Ovary (tissue), 9 donors: ENCODE measurements around the gene BIRC7. TPM values are rescaled to one million over a fixed set of nuclear protein-coding genes. Genes with fewer than 3 reads are reported as not detected.
"Not testable (repeated sequence)": the region's sequence is repeated elsewhere in the genome, so short reads cannot be mapped to it uniquely, and the experiment has no call there.

Experiments
- DNase-seq, 5 donors: peaks; one replicate each; pipeline ENCODE4 v3.0.0-alpha.2; 2019 to 2020
- H3K27ac ChIP-seq, 2 donors: fragments of 200-600 bp; one replicate each; pipeline versions ENCODE4 v1.5.1 to v1.8.0; 2019 to 2022
- H3K27me3 ChIP-seq: fragments of 200-600 bp; one replicate; pipeline ENCODE4 v1.8.0; 2022
- H3K36me3 ChIP-seq: fragments of 200-600 bp; sonication (generic); one replicate; pipeline ENCODE4 v1.5.1; 2019
- H3K4me1 ChIP-seq: one replicate; pipeline ENCODE4 v1.8.1; 2013; ENCODE audit warnings: mild to moderate bottlenecking, moderate library complexity; ENCODE audit not compliant: insufficient read depth
- H3K4me3 ChIP-seq: fragments of 200-600 bp; sonication (generic); one replicate; pipeline ENCODE4 v1.5.1; 2017
- H3K9me3 ChIP-seq, 2 donors: fragments of 200-600 bp in 1 of 2; sonication (generic) in 1 of 2; one replicate each; pipeline versions ENCODE4 v1.5.1 to v1.8.1; 2013 to 2019; ENCODE audit warnings: mild to moderate bottlenecking in 1 of 2, moderate library complexity in 1 of 2
- EP300 ChIP-seq: sonication (generic); formaldehyde crosslinking; IDR thresholded peaks from one replicate; pipeline ENCODE4 v1.6.1; 2017; ENCODE audit warnings: antibody characterized with exemption
- POLR2A ChIP-seq: fragments of 450-650 bp; IDR thresholded peaks from one replicate; pipeline ENCODE4 v1.6.1; 2017; ENCODE audit warnings: antibody characterized with exemption, mild to moderate bottlenecking, moderate library complexity
- WGBS, 3 donors: extraction: QIAGEN DNeasy Blood & Tissue Kit in 1 of 3; methylation state at CpG; one replicate each; pipeline versions ENCODE4 v1.1.5 to v1.1.7; 2013 to 2017; 5-methylcytosine and 5-hydroxymethylcytosine counted together
- intact Hi-C, 4 donors: fragments of 100-400 bp; cut with DNase I; formaldehyde crosslinking; loops; one replicate each; pipeline versions ENCODE4 v1.11.0 to v1.15.1; 2022 to 2023
- polyA plus RNA-seq, 2 donors: library from polyadenylated mRNA; stranded (reverse); fragments of 200-250 nt in 1 of 2; fragments of 350-450 nt in 1 of 2; fragmentation: Illumina TruSeq in 1 of 2; extraction: RNeasy Lipid Tissue Mini Kit (QIAGEN cat#74804) in 1 of 2; gene quantifications; one replicate each; pipeline ENCODE4 v1.2.3, GENCODE V29; 2013 to 2014
- total RNA-seq, 7 donors: library from RNA; depleted of rRNA in 2 of 7; stranded (reverse); fragments of >200 nt in 2 of 7; fragmentation: NEBNext Ultra II Directional in 3 of 7; extraction: Animal tissue kit (Norgen Biotek cat#: 25700) in 3 of 7; gene quantifications; one replicate each; pipeline versions ENCODE4 v1.1.0 to v1.2.4, GENCODE V29; 2016 to 2023
- TF ChIP-seq, protein P1 (sequence below), 3 donors: fragments of 450-650 bp in 2 of 3; fragments of 200-600 bp in 1 of 3; IDR thresholded peaks; one replicate each; pipeline versions ENCODE4 v1.5.1 to v1.8.0; 2016 to 2022; ENCODE audit warnings: antibody characterized with exemption in 3 of 3, mild to moderate bottlenecking in 1 of 3
- donor health status: DM: no; HTN: no; CAD: no; lungs with moderate emphysema.
- donor health status: DM: no; HTN: no; CAD: no.
- donor health status: Bipolar disorder and iron deficiency.
- donor health status: DM: yes; HTN: yes; CAD: no.
- donor health status: DM: no; HTN: no; CAD: no.
- donor health status: DM: yes; HTN: yes; CAD: no.

The BIRC7 gene
- total and polyA plus RNA-seq, 9 donors: 0.60 to 1.1 TPM; not detected in 7

DNA sequence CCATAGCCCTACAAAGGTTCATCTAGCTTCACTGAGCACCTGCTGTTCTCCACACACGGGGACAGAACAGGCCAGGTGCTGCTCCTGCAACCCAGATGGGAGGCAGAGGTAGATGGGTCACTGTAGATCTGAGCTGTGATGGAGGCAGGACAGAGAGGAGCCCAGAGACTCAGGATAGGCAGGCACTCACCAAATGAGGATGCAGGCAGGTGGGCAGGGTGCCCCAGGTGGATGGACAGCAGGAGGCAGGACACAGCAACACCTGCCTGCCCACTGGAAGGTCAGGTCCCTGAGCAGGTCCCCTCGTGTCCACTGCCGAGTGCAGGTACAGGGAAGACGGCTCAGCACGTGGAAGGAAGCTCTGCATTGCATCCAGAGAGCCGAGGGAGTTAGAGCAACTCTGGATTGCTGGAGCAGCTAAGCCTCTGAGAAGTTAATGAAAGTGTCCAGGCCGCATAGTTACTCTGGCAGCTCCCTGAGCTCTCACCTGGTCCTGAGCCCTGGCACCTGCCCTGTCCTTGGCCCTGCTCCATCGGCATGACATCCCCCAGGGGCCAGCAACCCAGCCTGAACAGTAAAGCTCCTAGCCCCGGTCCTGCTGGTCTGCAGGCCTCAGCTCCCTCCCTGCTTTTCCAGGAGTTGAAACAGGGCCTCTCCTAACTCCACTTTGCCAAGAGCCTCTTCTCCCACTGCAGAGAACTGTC, 14.9 kb upstream of the BIRC7 start:
- 42 to 48% (median 44%) methylated on average over 9 of the region's 9 CpGs for WGBS, 3 donors
- no peaks in the 10 kb centered on the region for H3K27me3 ChIP-seq
- intact Hi-C loops: no loop called here
- H3K27ac ChIP-seq: no peak overlapping the region
- DNase-seq: no peak
- H3K9me3 ChIP-seq: no peaks in the 10 kb centered on the region
- no peak overlapping the region for H3K4me3 ChIP-seq
- no peaks in the 10 kb centered on the region for H3K36me3 ChIP-seq
- TF ChIP-seq EP300 (no peak), POLR2A (no peak)
- TF ChIP-seq, protein P1, sequence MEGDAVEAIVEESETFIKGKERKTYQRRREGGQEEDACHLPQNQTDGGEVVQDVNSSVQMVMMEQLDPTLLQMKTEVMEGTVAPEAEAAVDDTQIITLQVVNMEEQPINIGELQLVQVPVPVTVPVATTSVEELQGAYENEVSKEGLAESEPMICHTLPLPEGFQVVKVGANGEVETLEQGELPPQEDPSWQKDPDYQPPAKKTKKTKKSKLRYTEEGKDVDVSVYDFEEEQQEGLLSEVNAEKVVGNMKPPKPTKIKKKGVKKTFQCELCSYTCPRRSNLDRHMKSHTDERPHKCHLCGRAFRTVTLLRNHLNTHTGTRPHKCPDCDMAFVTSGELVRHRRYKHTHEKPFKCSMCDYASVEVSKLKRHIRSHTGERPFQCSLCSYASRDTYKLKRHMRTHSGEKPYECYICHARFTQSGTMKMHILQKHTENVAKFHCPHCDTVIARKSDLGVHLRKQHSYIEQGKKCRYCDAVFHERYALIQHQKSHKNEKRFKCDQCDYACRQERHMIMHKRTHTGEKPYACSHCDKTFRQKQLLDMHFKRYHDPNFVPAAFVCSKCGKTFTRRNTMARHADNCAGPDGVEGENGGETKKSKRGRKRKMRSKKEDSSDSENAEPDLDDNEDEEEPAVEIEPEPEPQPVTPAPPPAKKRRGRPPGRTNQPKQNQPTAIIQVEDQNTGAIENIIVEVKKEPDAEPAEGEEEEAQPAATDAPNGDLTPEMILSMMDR (IDR thresholded peaks at IDR 0.05): no peak
- no peaks in the 10 kb centered on the region for H3K4me1 ChIP-seq

DNA sequence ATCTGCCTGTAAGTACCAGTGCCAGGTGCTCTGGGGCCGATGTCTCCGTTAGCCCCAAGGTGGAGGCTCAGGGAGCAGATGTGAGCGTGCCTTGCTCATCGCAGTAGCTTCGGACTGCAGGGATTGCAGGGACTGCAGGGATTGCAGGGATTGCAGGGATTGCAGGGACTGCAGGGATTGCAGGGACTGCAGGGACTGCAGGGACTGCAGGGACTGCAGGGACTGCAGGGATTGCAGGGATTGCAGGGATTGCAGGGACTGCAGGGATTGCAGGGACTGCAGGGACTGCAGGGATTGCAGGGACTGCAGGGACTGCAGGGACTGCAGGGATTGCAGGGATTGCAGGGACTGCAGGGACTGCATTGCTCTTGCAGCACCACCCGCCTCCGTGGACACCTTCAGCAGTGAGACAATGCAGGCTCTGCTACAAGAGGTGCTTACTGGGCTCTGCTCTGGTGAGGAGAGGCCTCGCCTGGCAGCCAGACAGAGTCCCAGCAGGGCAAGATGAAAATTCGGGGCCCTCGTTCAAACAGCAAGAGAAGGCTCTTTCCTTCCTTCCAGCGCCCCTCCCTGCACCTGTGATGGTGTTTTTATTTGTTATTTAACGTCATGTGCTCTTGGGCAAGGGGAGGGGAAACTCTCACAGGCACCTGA, 14.2 kb upstream of the BIRC7 start:
- H3K9me3 ChIP-seq, H3K36me3 ChIP-seq, intact Hi-C loops, H3K4me3 ChIP-seq, H3K27me3 ChIP-seq, DNase-seq, H3K4me1 ChIP-seq, H3K27ac ChIP-seq: not testable (repeated sequence)
- WGBS, 3 donors: 59 to 77% (median 71%) methylated on average over 12 of the region's 12 CpGs

DNA sequence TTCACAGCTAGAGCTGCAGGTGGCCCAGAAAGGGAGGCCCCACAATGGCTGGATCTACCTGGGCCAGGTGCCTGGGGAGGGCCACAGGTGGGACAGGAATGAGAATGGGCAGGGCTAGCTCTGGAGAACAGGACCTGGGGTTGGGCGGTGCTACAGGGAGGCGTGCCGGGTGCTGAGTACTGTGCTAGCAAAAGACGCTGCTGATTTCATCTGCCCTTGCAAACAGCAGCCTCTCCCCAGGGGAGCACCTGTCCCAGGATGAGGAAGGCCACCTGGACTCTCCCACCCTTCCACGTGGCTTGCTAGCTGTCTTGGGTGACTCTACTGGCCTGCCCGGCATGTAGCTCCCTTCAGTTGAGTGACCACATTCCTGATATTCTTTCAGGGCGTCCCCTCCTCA, 13.2 kb upstream of the BIRC7 start:
- intact Hi-C loops: no loop called here
- Histone ChIP-seq H3K4me3 (no peak overlapping the region), H3K4me1 (no peaks in the 10 kb centered on the region), H3K9me3 (no peaks in the 10 kb centered on the region), H3K27ac (no peak overlapping the region), H3K27me3 (no peaks in the 10 kb centered on the region), H3K36me3 (no peaks in the 10 kb centered on the region)
- 47 to 61% (median 59%) methylated on average over 7 of the region's 7 CpGs for WGBS, 3 donors
- TF ChIP-seq POLR2A (no peak), EP300 (no peak)
- TF ChIP-seq, protein P1 (IDR thresholded peaks at IDR 0.05): no peak
- DNase-seq: no peak

DNA sequence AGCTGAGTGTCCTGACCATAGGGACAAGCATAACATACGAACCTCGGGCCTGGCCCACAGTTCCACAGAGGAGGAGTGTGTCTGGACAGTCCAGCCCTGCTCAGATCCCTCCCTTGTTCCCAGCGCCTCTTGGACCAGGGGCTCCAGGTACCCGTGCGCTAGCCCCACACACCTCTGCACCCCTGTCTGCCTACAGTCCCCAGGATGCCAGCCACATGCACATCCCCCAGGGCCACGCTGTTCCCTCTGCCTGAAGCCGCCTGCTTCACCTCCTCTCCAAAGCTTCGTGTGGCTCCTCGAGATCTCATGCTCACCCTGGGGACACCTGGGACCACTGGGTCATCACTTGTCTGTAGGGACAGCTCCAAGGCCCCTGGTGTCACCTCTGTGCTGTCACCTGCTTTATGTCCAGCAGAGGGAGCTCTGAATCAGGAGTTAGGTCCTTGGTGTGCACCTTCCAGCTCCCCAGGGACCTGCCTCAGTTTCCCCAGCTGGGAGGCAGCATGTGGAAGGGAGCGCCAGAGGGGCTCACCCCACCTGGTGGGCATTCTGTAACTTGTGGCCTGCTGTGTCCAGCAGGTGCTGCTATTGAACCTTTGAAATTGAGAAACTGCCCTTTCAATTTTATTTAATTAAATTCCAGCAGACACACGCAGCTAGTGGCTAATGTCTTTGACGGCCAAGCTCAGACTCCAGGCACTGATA, 12.4 kb upstream of the BIRC7 start:
- no peaks in the 10 kb centered on the region for H3K4me1 ChIP-seq
- no peak overlapping the region for H3K27ac ChIP-seq
- no peaks in the 10 kb centered on the region for H3K27me3 ChIP-seq
- peak in 1 of 5 donors; percentile 37 for DNase-seq
- no peaks in the 10 kb centered on the region for H3K36me3 ChIP-seq
- no peaks in the 10 kb centered on the region for H3K9me3 ChIP-seq
- TF ChIP-seq, protein P1 (IDR thresholded peaks at IDR 0.05): peak; percentile 10 to 21 (median 17)
- no peak for TF ChIP-seq POLR2A
- 49 to 60% (median 57%) methylated on average over 12 of the region's 12 CpGs for whole genome bisulfite sequencing, 3 donors
- intact Hi-C loops: no loop called here
- no peak overlapping the region for H3K4me3 ChIP-seq

DNA sequence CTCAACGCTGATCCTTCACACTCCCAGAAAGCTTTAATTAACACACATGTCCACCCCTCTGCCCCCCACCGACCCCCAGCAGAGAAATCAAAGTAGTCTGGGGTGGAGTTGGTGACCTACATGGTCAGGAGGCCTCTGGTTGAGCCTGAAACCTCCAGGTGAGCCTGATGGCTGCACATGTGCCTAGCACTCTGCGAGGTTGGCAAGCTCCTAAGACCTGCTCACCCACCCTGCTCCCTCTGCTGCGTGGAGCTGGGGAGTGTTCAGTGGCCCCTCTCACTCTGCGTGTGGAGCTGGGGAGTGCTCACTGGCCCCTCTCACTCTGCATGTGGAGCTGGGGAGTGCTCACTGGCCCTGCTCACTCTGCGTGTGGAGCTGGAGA, 11.9 kb upstream of the BIRC7 start:
- TF ChIP-seq, protein P1 (IDR thresholded peaks at IDR 0.05): no peak
- TF ChIP-seq POLR2A: no peak
- TF ChIP-seq EP300: no peak
- DNase-seq: no peak
- intact Hi-C loops: no loop called here
- Histone ChIP-seq H3K27me3 (no peaks in the 10 kb centered on the region), H3K4me3 (no peak overlapping the region), H3K4me1 (no peaks in the 10 kb centered on the region), H3K36me3 (no peaks in the 10 kb centered on the region), H3K9me3 (no peaks in the 10 kb centered on the region), H3K27ac (no peak overlapping the region)
- 62 to 82% (median 77%) methylated on average over 6 of the region's 6 CpGs for WGBS, 3 donors
